Measurements from ENCODE around the gene ALKBH4.
"Not testable (repeated sequence)": the region's sequence is repeated elsewhere in the genome, so short reads cannot be mapped to it uniquely, and the experiment has no call there.

GRCh38 chr7:102512642-102513221 is 48.1 kb upstream of the ALKBH4 start:
- TF ChIP-seq, protein P1, sequence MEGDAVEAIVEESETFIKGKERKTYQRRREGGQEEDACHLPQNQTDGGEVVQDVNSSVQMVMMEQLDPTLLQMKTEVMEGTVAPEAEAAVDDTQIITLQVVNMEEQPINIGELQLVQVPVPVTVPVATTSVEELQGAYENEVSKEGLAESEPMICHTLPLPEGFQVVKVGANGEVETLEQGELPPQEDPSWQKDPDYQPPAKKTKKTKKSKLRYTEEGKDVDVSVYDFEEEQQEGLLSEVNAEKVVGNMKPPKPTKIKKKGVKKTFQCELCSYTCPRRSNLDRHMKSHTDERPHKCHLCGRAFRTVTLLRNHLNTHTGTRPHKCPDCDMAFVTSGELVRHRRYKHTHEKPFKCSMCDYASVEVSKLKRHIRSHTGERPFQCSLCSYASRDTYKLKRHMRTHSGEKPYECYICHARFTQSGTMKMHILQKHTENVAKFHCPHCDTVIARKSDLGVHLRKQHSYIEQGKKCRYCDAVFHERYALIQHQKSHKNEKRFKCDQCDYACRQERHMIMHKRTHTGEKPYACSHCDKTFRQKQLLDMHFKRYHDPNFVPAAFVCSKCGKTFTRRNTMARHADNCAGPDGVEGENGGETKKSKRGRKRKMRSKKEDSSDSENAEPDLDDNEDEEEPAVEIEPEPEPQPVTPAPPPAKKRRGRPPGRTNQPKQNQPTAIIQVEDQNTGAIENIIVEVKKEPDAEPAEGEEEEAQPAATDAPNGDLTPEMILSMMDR (IDR thresholded peaks at IDR 0.05; ENCODE audit: control extremely low read depth in 1 of 3, insufficient read depth in 1 of 3, low read depth in 1 of 3, low read length in 3 of 3): not testable (repeated sequence)
- not testable (repeated sequence) for TF ChIP-seq POLR2AphosphoS5 (IDR thresholded peaks at IDR 0.05; ENCODE audit: low read depth, low read length); SP2 (IDR thresholded peaks at IDR 0.05; ENCODE audit: low read length); RNF2 (IDR thresholded peaks at IDR 0.05; ENCODE audit: borderline replicate concordance, low read depth, low read length, missing control alignments, poor library complexity, severe bottlenecking); HDAC6 (IDR thresholded peaks at IDR 0.05; ENCODE audit: low read depth, low read length); ASH2L (IDR thresholded peaks at IDR 0.05; ENCODE audit: low read length); POLR2A (IDR thresholded peaks at IDR 0.05; ENCODE audit: control extremely low read depth in 1 of 2, low read depth in 2 of 2, low read length in 2 of 2)
